Measurements from ENCODE around the gene KLHL17. TPM values are rescaled to one million over a fixed set of nuclear protein-coding genes. Genes with fewer than 3 reads are reported as not detected.

KLHL17 gene
- total RNA-seq, 3 donors from 2014 or later (not counting 1 experiment from before 2014, with no cell fraction given): 17.8 to 33.5 (median 22.4) TPM

GRCh38 chr1:1000357-1001056 lies 40.1 kb downstream of the KLHL17 start:
- Histone ChIP-seq H3K4me3 (ENCODE audit: low read length) (peak overlapping the region; percentile 21), H3K27ac (ENCODE audit: low read length) (no peak overlapping the region), H3K36me3 (ENCODE audit: control insufficient read depth, insufficient read depth, low read length) (no peaks in the 10 kb centered on the region), H3K9me3 (ENCODE audit: control insufficient read depth, insufficient read depth, low read length) (no peaks in the 10 kb centered on the region), H3K4me1 (ENCODE audit: control insufficient read depth, insufficient read depth, low read length) (peaks cover 55% of the 10 kb centered on the region), H3K27me3 (ENCODE audit: control insufficient read depth, insufficient read depth, low read length) (peaks cover 46% of the 10 kb centered on the region)
- DNase-seq: peak; percentile 84 to 91
- intact Hi-C loops (cut with micrococcal nuclease): no loop called here
- ATAC-seq: peak; percentile 52 to 56 (median 55)
- WGBS (ENCODE audit: insufficient coverage): 2% methylated on average over 75 of the region's 75 CpGs
- peaks cover 11 to 39% of the 10 kb centered on the region in 2 donors for H3K27me3 Mint-ChIP-seq (ENCODE audit: low read depth in 2 of 2)
- H3K36me3 Mint-ChIP-seq: no peaks in the 10 kb centered on the region
- no peaks in the 10 kb centered on the region for H3K9me3 Mint-ChIP-seq
- peaks cover 15 to 22% of the 10 kb centered on the region in 2 donors for H3K4me1 Mint-ChIP-seq
- no peak for TF ChIP-seq CTCF (IDR thresholded peaks at IDR 0.05)
- H3K27ac Mint-ChIP-seq: peak overlapping the region; percentile 80 to 90
- H3K4me3 Mint-ChIP-seq: peak overlapping the region; percentile 84

- H3K27me3 Mint-ChIP-seq (ENCODE audit: low read depth in 2 of 2): peaks cover 11 to 38% of the 10 kb centered on the region in 2 donors
Observed at GRCh38 chr1:1001057-1001783, 40.8 kb downstream of the KLHL17 start.

GRCh38 chr1:1003618-1004419 lies 43.4 kb downstream of the KLHL17 start:
- Mint-ChIP-seq H3K36me3 (no peaks in the 10 kb centered on the region), H3K27me3 (ENCODE audit: low read depth in 2 of 2) (peaks cover 11 to 31% of the 10 kb centered on the region in 2 donors), H3K4me1 (peaks cover 15 to 17% of the 10 kb centered on the region in 2 donors), H3K9me3 (no peaks in the 10 kb centered on the region), H3K4me3 (no peak overlapping the region), H3K27ac (no peak overlapping the region)
- no peak overlapping the region for H3K27ac ChIP-seq (ENCODE audit: low read length)
- H3K36me3 ChIP-seq (ENCODE audit: control insufficient read depth, insufficient read depth, low read length): no peaks in the 10 kb centered on the region
- peaks cover 28% of the 10 kb centered on the region for H3K27me3 ChIP-seq (ENCODE audit: control insufficient read depth, insufficient read depth, low read length)
- no peak overlapping the region for H3K4me3 ChIP-seq (ENCODE audit: low read length)
- WGBS (ENCODE audit: insufficient coverage): 79% methylated on average over 17 of the region's 22 CpGs
- DNase-seq: no peak
- no peak for ATAC-seq
- peaks cover 43% of the 10 kb centered on the region for H3K4me1 ChIP-seq (ENCODE audit: control insufficient read depth, insufficient read depth, low read length)
- intact Hi-C loops (cut with micrococcal nuclease): no loop called here
- H3K9me3 ChIP-seq (ENCODE audit: control insufficient read depth, insufficient read depth, low read length): no peaks in the 10 kb centered on the region
- no peak for TF ChIP-seq CTCF (IDR thresholded peaks at IDR 0.05)

More at GRCh38 chr1:1001057-1001783, 40.8 kb downstream of the KLHL17 start:
- Histone ChIP-seq H3K27me3 (ENCODE audit: control insufficient read depth, insufficient read depth, low read length) (peaks cover 46% of the 10 kb centered on the region), H3K36me3 (ENCODE audit: control insufficient read depth, insufficient read depth, low read length) (no peaks in the 10 kb centered on the region), H3K4me1 (ENCODE audit: control insufficient read depth, insufficient read depth, low read length) (peaks cover 51% of the 10 kb centered on the region), H3K27ac (ENCODE audit: low read length) (no peak overlapping the region), H3K9me3 (ENCODE audit: control insufficient read depth, insufficient read depth, low read length) (no peaks in the 10 kb centered on the region), H3K4me3 (ENCODE audit: low read length) (no peak overlapping the region)
- peak overlapping the region; percentile 84 for H3K4me3 Mint-ChIP-seq
- intact Hi-C loops (cut with micrococcal nuclease): no loop called here
- WGBS (ENCODE audit: insufficient coverage): 3% methylated on average over 58 of the region's 58 CpGs
- peak in 1 of 2 donors; percentile 42 for DNase-seq
- H3K4me1 Mint-ChIP-seq: peaks cover 15 to 17% of the 10 kb centered on the region in 2 donors
- no peak for TF ChIP-seq CTCF (IDR thresholded peaks at IDR 0.05)
- H3K9me3 Mint-ChIP-seq: no peaks in the 10 kb centered on the region
- peak overlapping the region; percentile 80 to 90 for H3K27ac Mint-ChIP-seq
- no peaks in the 10 kb centered on the region for H3K36me3 Mint-ChIP-seq
- no peak for ATAC-seq

Measured in natural killer cell (primary cell).